Measurements from ENCODE around the gene CATSPERD. TPM values are rescaled to one million over a fixed set of nuclear protein-coding genes. Genes with fewer than 3 reads are reported as not detected.

The CATSPERD gene
- total RNA-seq, 1 donor from 2014 or later, result not detected

GRCh38 chr19:5695649-5696195, 24.7 kb upstream of the CATSPERD start:
- DNase-seq (ENCODE audit: low read depth) (no peak), FAIRE-seq (no peak)
- Histone ChIP-seq H3K9me3 (ENCODE audit: insufficient read depth, low read depth, low read length) (no peaks in the 10 kb centered on the region), H3K4me3 (ENCODE audit: insufficient read depth, low read depth, low read length) (no peak overlapping the region), H4K20me1 (ENCODE audit: insufficient read depth, low read length) (peaks cover 88% of the 10 kb centered on the region), H3K4me1 (ENCODE audit: insufficient read depth, low read length) (peaks cover 8% of the 10 kb centered on the region), H3K27me3 (ENCODE audit: insufficient read depth, low read length) (no peaks in the 10 kb centered on the region), H3K79me2 (ENCODE audit: insufficient read depth, low read length) (peaks cover 64% of the 10 kb centered on the region), H3K9ac (ENCODE audit: low read length) (no peak overlapping the region), H3K4me2 (ENCODE audit: low read length) (no peak overlapping the region), H2AFZ (ENCODE audit: low read depth, low read length) (no peak overlapping the region), H3K27ac (ENCODE audit: low read depth, low read length) (no peak overlapping the region), H3K36me3 (ENCODE audit: insufficient read depth, low read length) (peaks cover 12% of the 10 kb centered on the region)
- Mint-ChIP-seq H3K4me1 (ENCODE audit: low read depth, unreplicated experiment) (peaks cover 10% of the 10 kb centered on the region), H3K9me3 (ENCODE audit: unreplicated experiment) (no peaks in the 10 kb centered on the region), H3K4me3 (ENCODE audit: unreplicated experiment) (no peak overlapping the region), H3K27me3 (ENCODE audit: low read depth, unreplicated experiment) (no peaks in the 10 kb centered on the region), H3K27ac (ENCODE audit: unreplicated experiment) (no peak overlapping the region), H3K36me3 (ENCODE audit: low read depth, unreplicated experiment) (peaks cover 11% of the 10 kb centered on the region)
- TF ChIP-seq EZH2 (IDR thresholded peaks at IDR 0.05; ENCODE audit: insufficient read depth, low read length), result no peak
- no peak for TF ChIP-seq CTCF (IDR thresholded peaks at IDR 0.05; ENCODE audit: insufficient read depth, low read depth, low read length)

GRCh38 chr19:5696196-5697021, 24.0 kb upstream of the CATSPERD start:
- no peak overlapping the region for H3K27ac ChIP-seq (ENCODE audit: low read depth, low read length)
- no peak overlapping the region for H2AFZ ChIP-seq (ENCODE audit: low read depth, low read length)

More at GRCh38 chr19:5696196-5697021, 24.0 kb upstream of the CATSPERD start:
- Histone ChIP-seq H3K27me3 (ENCODE audit: insufficient read depth, low read length) (no peaks in the 10 kb centered on the region), H4K20me1 (ENCODE audit: insufficient read depth, low read length) (peaks cover 81% of the 10 kb centered on the region), H3K9ac (ENCODE audit: low read length) (no peak overlapping the region), H3K36me3 (ENCODE audit: insufficient read depth, low read length) (peaks cover 13% of the 10 kb centered on the region), H3K79me2 (ENCODE audit: insufficient read depth, low read length) (peaks cover 57% of the 10 kb centered on the region), H3K4me1 (ENCODE audit: insufficient read depth, low read length) (peaks cover 8% of the 10 kb centered on the region), H3K9me3 (ENCODE audit: insufficient read depth, low read depth, low read length) (no peaks in the 10 kb centered on the region), H3K4me3 (ENCODE audit: insufficient read depth, low read depth, low read length) (no peak overlapping the region), H3K4me2 (ENCODE audit: low read length) (no peak overlapping the region)
- Mint-ChIP-seq H3K9me3 (ENCODE audit: unreplicated experiment) (no peaks in the 10 kb centered on the region), H3K4me1 (ENCODE audit: low read depth, unreplicated experiment) (peaks cover 10% of the 10 kb centered on the region), H3K27ac (ENCODE audit: unreplicated experiment) (peak overlapping the region; percentile 62), H3K4me3 (ENCODE audit: unreplicated experiment) (no peak overlapping the region), H3K36me3 (ENCODE audit: low read depth, unreplicated experiment) (peaks cover 10% of the 10 kb centered on the region), H3K27me3 (ENCODE audit: low read depth, unreplicated experiment) (no peaks in the 10 kb centered on the region)
- DNase-seq (ENCODE audit: low read depth), result no peak
- TF ChIP-seq CTCF (IDR thresholded peaks at IDR 0.05; ENCODE audit: insufficient read depth, low read depth, low read length) (no peak), EZH2 (IDR thresholded peaks at IDR 0.05; ENCODE audit: insufficient read depth, low read length) (no peak)
- no peak for FAIRE-seq
